ENCODE results near the gene GPM6B.
A peak's percentile ranks its signal among the peaks of the same experiment; 100 is the strongest.

Gene GPM6B

GRCh38 chrX:13821738-13822137 lies 4.8 kb upstream of the GPM6B start:
- no peak for DNase-seq

GRCh38 chrX:13816176-13816575 lies 717 bp downstream of the GPM6B start:
- no peak for DNase-seq

GRCh38 chrX:13815664-13816063 lies 1.2 kb downstream of the GPM6B start:
- no peak for DNase-seq

GRCh38 chrX:13808865-13809264 lies 8.0 kb downstream of the GPM6B start:
- DNase-seq = peak; percentile 15

GRCh38 chrX:13808293-13808692 lies 8.6 kb downstream of the GPM6B start:
- no peak for DNase-seq

- DNase-seq = no peak
Observed at GRCh38 chrX:13805241-13805640, 11.7 kb downstream of the GPM6B start.

- no peak for DNase-seq
Observed at GRCh38 chrX:13803116-13803515, 13.8 kb downstream of the GPM6B start.

GRCh38 chrX:13798184-13798583 lies 18.7 kb downstream of the GPM6B start:
- DNase-seq = no peak

GRCh38 chrX:13797512-13797911 lies 19.4 kb downstream of the GPM6B start:
- DNase-seq = no peak

GRCh38 chrX:13794417-13794816 lies 22.5 kb downstream of the GPM6B start:
- DNase-seq = no peak

GRCh38 chrX:13793897-13794296 lies 23.0 kb downstream of the GPM6B start:
- no peak for DNase-seq

GRCh38 chrX:13791559-13791958 lies 25.3 kb downstream of the GPM6B start:
- DNase-seq = no peak

GRCh38 chrX:13791145-13791544 lies 25.7 kb downstream of the GPM6B start:
- DNase-seq = no peak

GRCh38 chrX:13790206-13791131 lies 26.4 kb downstream of the GPM6B start:
- DNase-seq = no peak

- DNase-seq = peak; percentile 74
Observed at GRCh38 chrX:13786048-13786447, 30.8 kb downstream of the GPM6B start.

GRCh38 chrX:13780868-13781427 lies 35.9 kb downstream of the GPM6B start:
- no peak for DNase-seq

- peak; percentile 67 for DNase-seq
Observed at GRCh38 chrX:13778916-13779315, 38.0 kb downstream of the GPM6B start.

GRCh38 chrX:13776387-13776786 lies 40.5 kb downstream of the GPM6B start:
- DNase-seq = no peak

- DNase-seq = no peak
Observed at GRCh38 chrX:13775837-13776236, 41.1 kb downstream of the GPM6B start.

GRCh38 chrX:13774696-13775095 lies 42.2 kb downstream of the GPM6B start:
- DNase-seq = no peak

GRCh38 chrX:13770013-13770535 lies 46.8 kb downstream of the GPM6B start:
- no peak for DNase-seq

GRCh38 chrX:13768939-13769338 lies 48.0 kb downstream of the GPM6B start:
- no peak for DNase-seq

GRCh38 chrX:13764765-13765164 lies 52.1 kb downstream of the GPM6B start:
- peak; percentile 74 for DNase-seq

GRCh38 chrX:13764281-13764680 lies 52.6 kb downstream of the GPM6B start:
- DNase-seq = peak; percentile 22
